HG02571 (cell line): ENCODE data around the gene KATNAL1.
"Not testable (repeated sequence)": the region's sequence is repeated elsewhere in the genome, so short reads cannot be mapped to it uniquely, and the experiment has no call there.

Experiments used
- ATAC-seq: cut with Tn5 transposase; IDR thresholded peaks from one replicate; pipeline ENCODE4 v1.9.1; 2021; ENCODE audit warnings: mild to moderate bottlenecking, moderate library complexity; ENCODE audit not compliant: unreplicated experiment

KATNAL1 gene

GRCh38 chr13:30295116-30295515, 12.2 kb downstream of the KATNAL1 start:
- ATAC-seq, result no peak

GRCh38 chr13:30294004-30294403, 13.3 kb downstream of the KATNAL1 start:
- ATAC-seq, result no peak

- no peak for ATAC-seq
These were observed 15.0 kb downstream of the KATNAL1 start for GRCh38 chr13:30292325-30292724.

GRCh38 chr13:30290812-30291436, 16.4 kb downstream of the KATNAL1 start:
- ATAC-seq, result no peak

- ATAC-seq, result no peak
These were observed 17.8 kb downstream of the KATNAL1 start for GRCh38 chr13:30289533-30289932.

- ATAC-seq, result not testable (repeated sequence)
These were observed 21.3 kb downstream of the KATNAL1 start for GRCh38 chr13:30286059-30286458.

- ATAC-seq, result no peak
These were observed 31.2 kb downstream of the KATNAL1 start for GRCh38 chr13:30276178-30276577.

GRCh38 chr13:30274083-30274482, 33.3 kb downstream of the KATNAL1 start:
- ATAC-seq, result no peak

GRCh38 chr13:30270035-30270434, 37.3 kb downstream of the KATNAL1 start:
- ATAC-seq, result not testable (repeated sequence)

GRCh38 chr13:30268673-30269072, 38.7 kb downstream of the KATNAL1 start:
- no peak for ATAC-seq

- no peak for ATAC-seq
These were observed 40.6 kb downstream of the KATNAL1 start for GRCh38 chr13:30266756-30267155.

- not testable (repeated sequence) for ATAC-seq
These were observed 48.1 kb downstream of the KATNAL1 start for GRCh38 chr13:30259149-30259733.

GRCh38 chr13:30257468-30258099, 49.8 kb downstream of the KATNAL1 start:
- ATAC-seq, result no peak

- no peak for ATAC-seq
These were observed 50.5 kb downstream of the KATNAL1 start for GRCh38 chr13:30256713-30257467.

- no peak for ATAC-seq
These were observed 51.7 kb downstream of the KATNAL1 start for GRCh38 chr13:30255696-30256095.

GRCh38 chr13:30253830-30254229, 53.5 kb downstream of the KATNAL1 start:
- no peak for ATAC-seq

GRCh38 chr13:30247406-30247805, 59.9 kb downstream of the KATNAL1 start:
- ATAC-seq, result no peak

GRCh38 chr13:30241532-30241931, 65.8 kb downstream of the KATNAL1 start:
- peak; percentile 58 for ATAC-seq

GRCh38 chr13:30240608-30241007, 66.7 kb downstream of the KATNAL1 start:
- no peak for ATAC-seq

- no peak for ATAC-seq
These were observed 72.1 kb downstream of the KATNAL1 start for GRCh38 chr13:30235216-30235615.

- ATAC-seq, result no peak
These were observed 72.7 kb downstream of the KATNAL1 start for GRCh38 chr13:30234619-30235162.
